Esophagus muscularis mucosa (tissue), 3 donors: Measurements from ENCODE around the gene TMUB1.

Experiments used
- POLR2A ChIP-seq: fragments of 450-650 bp; IDR thresholded peaks from one replicate; pipeline ENCODE4 v1.6.1; 2017; ENCODE audit warnings: antibody characterized with exemption, moderate library complexity, mild to moderate bottlenecking, low read depth
- POLR2AphosphoS5 ChIP-seq, 2 donors: sonication (generic); formaldehyde crosslinking; IDR thresholded peaks; one replicate each; pipeline ENCODE4 v1.6.1; 2017; ENCODE audit warnings: antibody characterized with exemption in 2 of 2
- TF ChIP-seq, protein P1 (sequence below), 3 experiments: fragments of 200-600 bp in 2 of 3; fragments of 450-650 bp in 1 of 3; sonication (generic) in 2 of 3; IDR thresholded peaks; one replicate each; pipeline ENCODE4 v1.5.1; 2017 to 2019; ENCODE audit warnings: antibody characterized with exemption in 3 of 3, mild to moderate bottlenecking in 2 of 3, moderate library complexity in 1 of 3

DNA sequence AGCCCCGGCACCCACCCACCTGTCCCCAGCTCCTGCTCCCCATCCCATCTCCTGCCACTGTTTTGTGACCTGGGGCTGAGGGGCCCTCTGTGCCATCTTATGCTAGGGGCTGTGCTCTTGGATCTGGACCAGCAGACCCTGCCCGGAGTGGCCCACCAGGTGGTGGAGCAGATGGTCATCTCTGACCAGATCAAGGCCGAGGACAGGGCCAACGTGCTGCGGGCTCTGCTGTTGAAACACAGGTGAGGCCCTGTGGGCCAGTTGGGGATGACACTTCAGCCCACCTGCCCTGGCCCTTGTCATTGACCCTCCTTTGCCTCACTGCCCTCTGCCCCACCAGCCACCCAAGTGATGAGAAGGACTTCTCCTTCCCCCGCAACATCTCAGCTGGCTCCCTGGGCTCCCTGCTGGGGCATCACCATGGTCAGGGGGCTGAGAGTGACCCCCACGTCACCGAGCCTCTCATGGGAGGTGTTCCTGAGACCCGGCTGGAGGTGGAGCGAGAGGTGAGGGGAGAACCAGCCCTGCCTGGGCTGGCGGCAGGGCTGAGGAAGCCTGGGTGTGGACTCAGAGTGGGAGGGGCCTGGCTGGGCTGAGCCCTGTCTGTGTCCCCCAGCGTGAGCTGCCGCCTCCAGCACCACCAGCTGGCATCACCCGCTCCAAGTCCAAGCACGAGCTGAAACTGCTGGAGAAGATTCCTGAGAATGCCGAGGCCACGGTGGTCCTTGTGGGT lies 13.3 kb downstream of the TMUB1 start:
- TF ChIP-seq POLR2AphosphoS5 (IDR thresholded peaks at IDR 0.05) (no peak), POLR2A (no peak)
- TF ChIP-seq, protein P1, sequence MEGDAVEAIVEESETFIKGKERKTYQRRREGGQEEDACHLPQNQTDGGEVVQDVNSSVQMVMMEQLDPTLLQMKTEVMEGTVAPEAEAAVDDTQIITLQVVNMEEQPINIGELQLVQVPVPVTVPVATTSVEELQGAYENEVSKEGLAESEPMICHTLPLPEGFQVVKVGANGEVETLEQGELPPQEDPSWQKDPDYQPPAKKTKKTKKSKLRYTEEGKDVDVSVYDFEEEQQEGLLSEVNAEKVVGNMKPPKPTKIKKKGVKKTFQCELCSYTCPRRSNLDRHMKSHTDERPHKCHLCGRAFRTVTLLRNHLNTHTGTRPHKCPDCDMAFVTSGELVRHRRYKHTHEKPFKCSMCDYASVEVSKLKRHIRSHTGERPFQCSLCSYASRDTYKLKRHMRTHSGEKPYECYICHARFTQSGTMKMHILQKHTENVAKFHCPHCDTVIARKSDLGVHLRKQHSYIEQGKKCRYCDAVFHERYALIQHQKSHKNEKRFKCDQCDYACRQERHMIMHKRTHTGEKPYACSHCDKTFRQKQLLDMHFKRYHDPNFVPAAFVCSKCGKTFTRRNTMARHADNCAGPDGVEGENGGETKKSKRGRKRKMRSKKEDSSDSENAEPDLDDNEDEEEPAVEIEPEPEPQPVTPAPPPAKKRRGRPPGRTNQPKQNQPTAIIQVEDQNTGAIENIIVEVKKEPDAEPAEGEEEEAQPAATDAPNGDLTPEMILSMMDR (IDR thresholded peaks at IDR 0.05) = no peak
